GM12865 (cell line): ENCODE results near the gene TMEM121.

Experiments
- DNase-seq: peaks from one replicate; pipeline ENCODE4 v3.0.0; 2010; ENCODE audit warnings: low read depth
- H3K4me3 ChIP-seq: 2 replicates; pipeline ENCODE4 v1.5.1; 2011; ENCODE audit warnings: mild to moderate bottlenecking, low read depth, low read length, control low read depth
- TF ChIP-seq, protein P1 (sequence below): IDR thresholded peaks from 2 replicates; pipeline ENCODE4 v1.5.1; 2011; ENCODE audit warnings: low read length, control low read depth, low read depth, inconsistent platforms; ENCODE audit not compliant: insufficient read depth; ENCODE audit errors: missing control alignments

Gene TMEM121

DNA sequence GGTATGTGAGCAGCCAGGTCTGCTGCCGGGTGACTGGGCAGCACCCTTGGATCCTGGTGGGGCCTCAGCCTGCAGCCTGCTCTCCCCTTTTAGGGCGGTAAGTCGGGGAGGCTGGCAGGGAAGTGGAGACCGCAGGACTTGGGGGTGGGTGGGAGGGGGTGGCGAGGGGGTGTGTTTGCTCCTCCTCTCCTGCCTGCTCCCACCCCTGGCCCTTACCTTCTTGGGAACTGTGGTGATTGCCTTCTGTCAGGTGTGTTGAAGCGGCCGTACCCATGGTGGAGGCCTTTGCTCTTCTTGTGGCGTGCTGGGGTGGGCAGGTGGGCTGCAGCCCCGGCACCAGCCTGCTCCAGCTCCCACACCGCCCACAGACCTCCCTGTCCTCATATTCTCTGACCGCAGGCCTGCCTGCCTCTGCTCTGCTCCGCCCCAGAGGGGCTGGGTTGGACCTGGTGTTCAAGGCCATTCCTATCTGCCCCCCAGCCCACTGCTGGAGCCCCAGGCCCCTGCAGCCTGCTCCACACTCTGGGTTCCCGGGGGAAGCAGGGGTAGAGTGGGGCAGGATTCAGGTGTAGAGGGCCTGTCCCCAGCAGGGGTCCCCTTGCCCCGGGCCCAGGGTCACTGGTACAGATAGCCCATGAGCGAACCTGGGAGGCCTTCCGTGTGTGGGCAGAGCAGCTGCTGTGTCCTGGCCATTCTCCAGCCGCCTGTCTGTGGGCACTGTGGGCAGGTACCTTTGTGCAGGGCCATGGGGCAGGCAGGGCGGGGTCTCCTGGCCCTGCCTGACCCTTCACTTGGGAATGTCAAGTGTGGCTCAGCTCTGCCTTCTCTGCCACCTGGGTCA is 30.2 kb upstream of the TMEM121 start:
- TF ChIP-seq, protein P1, sequence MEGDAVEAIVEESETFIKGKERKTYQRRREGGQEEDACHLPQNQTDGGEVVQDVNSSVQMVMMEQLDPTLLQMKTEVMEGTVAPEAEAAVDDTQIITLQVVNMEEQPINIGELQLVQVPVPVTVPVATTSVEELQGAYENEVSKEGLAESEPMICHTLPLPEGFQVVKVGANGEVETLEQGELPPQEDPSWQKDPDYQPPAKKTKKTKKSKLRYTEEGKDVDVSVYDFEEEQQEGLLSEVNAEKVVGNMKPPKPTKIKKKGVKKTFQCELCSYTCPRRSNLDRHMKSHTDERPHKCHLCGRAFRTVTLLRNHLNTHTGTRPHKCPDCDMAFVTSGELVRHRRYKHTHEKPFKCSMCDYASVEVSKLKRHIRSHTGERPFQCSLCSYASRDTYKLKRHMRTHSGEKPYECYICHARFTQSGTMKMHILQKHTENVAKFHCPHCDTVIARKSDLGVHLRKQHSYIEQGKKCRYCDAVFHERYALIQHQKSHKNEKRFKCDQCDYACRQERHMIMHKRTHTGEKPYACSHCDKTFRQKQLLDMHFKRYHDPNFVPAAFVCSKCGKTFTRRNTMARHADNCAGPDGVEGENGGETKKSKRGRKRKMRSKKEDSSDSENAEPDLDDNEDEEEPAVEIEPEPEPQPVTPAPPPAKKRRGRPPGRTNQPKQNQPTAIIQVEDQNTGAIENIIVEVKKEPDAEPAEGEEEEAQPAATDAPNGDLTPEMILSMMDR = no peak
- no peak overlapping the region for H3K4me3 ChIP-seq
- no peak for DNase-seq

DNA sequence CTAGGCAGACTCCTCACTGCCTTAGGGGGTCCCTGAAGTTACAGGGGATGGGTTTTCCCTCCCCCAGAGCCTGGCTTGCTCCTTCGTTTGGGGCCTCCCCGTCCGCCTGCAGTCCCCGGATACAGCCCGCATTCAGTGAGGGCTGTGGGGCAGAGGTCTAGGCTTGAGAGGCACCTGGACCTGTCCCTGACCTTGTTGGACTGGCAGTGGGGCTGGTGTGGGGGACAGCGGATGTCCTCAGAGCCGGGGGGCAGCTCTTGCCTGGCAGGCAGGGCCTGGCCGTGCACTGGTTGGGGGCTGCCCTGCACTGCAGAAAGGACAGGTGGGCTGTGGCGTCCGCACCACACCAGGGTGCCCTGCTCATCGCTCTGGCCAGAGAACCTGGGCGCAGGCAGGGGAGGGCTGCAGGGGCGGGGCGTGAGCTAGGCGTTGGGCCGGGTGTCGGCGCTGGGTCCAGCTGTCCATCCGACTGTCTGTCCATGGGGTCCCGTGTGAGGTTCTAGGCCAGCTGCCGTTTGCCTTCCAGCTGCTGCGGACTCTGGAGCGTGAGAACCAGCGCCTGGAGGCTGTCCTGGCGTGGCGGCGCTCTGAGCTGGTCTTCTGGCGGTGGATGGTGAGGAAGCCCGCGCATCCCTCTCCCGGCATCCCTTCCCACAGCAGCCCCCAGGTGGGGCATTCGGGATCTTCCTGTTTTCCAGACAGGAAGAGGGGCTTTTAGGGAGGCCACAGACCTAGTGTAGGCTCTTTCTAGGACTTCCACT is 29.4 kb upstream of the TMEM121 start:
- TF ChIP-seq, protein P1 = no peak
- H3K4me3 ChIP-seq = no peak overlapping the region
- no peak for DNase-seq

DNA sequence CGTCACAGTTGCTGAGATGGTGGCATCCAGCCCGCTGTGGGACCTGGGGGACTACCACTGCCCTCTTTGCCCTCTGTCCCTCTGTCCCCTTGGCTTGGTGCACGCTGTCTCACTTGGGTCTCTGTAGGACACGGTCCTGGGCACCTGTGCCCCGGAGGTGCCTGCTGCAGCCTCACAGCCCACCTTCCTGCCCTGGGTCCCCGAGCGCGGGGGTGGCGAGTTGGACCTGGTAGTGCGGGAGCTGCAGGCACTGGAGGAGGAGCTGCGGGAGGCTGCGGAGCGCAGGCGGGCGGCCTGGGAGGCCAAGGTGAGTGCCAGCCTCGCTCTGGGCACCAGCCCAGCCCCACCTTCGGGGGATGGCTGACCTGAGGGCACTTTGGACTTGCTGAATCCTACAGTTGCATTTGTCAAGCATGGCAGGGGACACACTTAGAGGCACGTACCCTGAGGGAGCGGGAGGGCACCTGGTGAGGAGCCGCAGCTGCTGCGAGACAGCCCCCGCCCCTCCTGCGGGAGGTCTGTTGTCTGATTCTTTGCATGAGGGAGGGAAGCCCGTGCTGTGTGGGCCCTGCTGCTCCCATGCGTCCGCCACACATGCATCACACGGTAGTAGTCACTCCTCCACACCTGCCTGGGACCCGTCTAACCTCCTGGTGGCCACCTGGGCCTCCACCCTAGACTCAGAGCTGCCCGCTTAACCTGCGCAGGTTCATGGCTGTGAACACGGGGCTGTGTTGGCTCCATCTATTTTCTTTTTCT is 28.5 kb upstream of the TMEM121 start:
- TF ChIP-seq, protein P1 = no peak
- DNase-seq = no peak
- H3K4me3 ChIP-seq = no peak overlapping the region

DNA sequence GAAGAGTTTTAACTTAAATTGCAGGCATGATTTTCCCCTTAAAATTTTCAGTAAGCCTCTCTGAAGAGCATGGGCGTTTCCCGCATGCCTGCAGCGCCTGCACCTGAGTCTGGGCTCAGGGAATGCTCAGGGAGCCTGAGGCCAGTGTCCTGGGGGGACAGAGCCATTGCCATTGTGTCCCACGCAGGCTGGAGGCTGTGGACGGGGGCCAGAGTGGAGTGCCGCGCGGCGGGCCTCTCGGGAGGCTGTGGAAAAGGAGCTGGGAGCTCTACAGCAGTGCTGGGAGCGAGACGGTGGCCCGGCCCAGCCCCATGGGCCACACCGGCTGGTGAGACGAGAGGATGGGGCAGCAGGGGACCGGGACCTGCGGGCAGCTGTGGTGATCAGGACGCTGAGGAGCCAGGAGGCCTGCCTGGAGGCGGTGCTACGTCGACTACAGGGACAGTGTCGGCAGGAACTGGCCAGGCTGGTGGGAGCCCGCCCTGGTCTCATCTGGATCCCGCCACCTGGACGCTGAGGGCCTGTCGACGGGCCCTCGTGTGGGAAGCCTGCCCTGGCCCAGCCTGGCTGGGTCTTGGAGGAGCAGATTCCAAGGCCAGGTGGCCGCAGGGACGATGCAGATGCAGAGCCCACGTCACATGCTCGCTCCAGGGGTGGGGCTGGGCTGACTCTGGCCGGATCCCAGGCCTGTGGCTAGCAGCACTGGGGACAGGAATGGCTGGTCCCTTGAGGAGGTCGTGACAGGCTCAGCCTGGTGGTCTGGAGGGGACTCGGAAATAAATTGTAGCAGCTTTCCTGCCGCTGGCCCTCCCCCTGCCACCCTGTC is 27.7 kb upstream of the TMEM121 start:
- TF ChIP-seq, protein P1 = no peak
- no peak for DNase-seq
- no peak overlapping the region for H3K4me3 ChIP-seq

DNA sequence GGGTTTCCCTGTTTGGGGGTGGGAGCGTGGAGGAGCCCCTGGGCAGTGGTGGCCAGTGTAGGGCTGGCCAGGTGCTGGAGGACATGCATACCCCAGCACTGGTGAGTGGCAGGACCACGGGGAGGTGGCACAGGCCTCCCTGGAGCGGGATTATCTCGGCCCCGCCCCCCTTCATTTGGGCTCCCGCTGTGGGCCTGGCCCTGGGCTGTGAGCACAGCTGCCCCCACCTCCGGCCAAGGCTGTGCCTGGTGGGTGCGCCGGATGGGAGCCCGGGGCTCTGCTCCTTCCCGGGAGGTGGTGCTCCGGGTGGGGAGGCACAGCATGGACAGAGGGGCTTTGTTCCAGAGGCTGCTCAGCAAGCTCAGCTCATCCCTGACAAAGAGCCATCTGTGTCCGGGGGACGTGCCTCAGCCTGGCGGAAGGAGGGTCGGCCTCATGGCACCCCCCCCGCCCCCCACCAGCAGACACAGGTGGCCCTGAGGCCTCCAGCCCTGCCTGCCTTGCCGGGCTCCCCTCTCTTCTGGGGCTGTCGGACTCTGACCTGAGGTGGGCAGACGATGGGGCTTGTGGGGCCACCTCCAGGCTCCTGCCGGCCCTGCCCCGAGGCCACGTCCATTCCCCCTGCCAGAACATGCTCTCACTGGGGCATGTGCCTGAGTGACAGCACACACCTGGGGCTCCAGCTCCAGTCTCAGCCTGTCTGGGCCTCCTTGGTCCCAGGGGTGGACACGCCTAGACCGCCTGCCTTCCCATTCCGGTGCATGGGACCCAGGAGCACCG is 26.9 kb upstream of the TMEM121 start:
- H3K4me3 ChIP-seq = no peak overlapping the region
- TF ChIP-seq, protein P1 = no peak
- no peak for DNase-seq
